ENCODE data around the gene H6PD.

- TF ChIP-seq E2F1 (CRISPR knock-in tag; IDR thresholded peaks at IDR 0.05) (no peak), NFE2L1 (tag; IDR thresholded peaks at IDR 0.05; ENCODE audit: borderline replicate concordance, low read depth) (no peak), GABPA (tag; conservative IDR thresholded peaks at IDR 0.05; ENCODE audit: low read depth) (no peak), FOXJ3 (CRISPR knock-in tag; IDR thresholded peaks at IDR 0.05) (no peak)
Measured at GRCh38 chr1:9197186-9198099, 37.1 kb upstream of the H6PD start.
